ENCODE results near the gene PYGL.
"Not testable (repeated sequence)": the region's sequence is repeated elsewhere in the genome, so short reads cannot be mapped to it uniquely, and the experiment has no call there.

PYGL gene

GRCh38 chr14:50954811-50955372 lies 10.6 kb upstream of the PYGL start:
- DNase-seq = peak; percentile 61

GRCh38 chr14:50953502-50953901 lies 9.2 kb upstream of the PYGL start:
- no peak for DNase-seq

GRCh38 chr14:50951032-50951431 lies 6.7 kb upstream of the PYGL start:
- no peak for DNase-seq

GRCh38 chr14:50948205-50948604 lies 3.9 kb upstream of the PYGL start:
- DNase-seq = no peak

- no peak for DNase-seq
Measured at GRCh38 chr14:50947446-50947845, 3.2 kb upstream of the PYGL start.

- DNase-seq = no peak
Measured at GRCh38 chr14:50946234-50946935, 2.1 kb upstream of the PYGL start.

GRCh38 chr14:50944647-50945413 lies 547 bp upstream of the PYGL start:
- DNase-seq = peak; percentile 77

- DNase-seq = no peak
Measured at GRCh38 chr14:50943261-50943942, 881 bp downstream of the PYGL start.

GRCh38 chr14:50941638-50942037 lies 2.6 kb downstream of the PYGL start:
- not testable (repeated sequence) for DNase-seq

- DNase-seq = no peak
Measured at GRCh38 chr14:50941151-50941550, 3.1 kb downstream of the PYGL start.

GRCh38 chr14:50937800-50938199 lies 6.5 kb downstream of the PYGL start:
- DNase-seq = no peak

- no peak for DNase-seq
Measured at GRCh38 chr14:50937325-50937724, 7.0 kb downstream of the PYGL start.

GRCh38 chr14:50936882-50937281 lies 7.4 kb downstream of the PYGL start:
- no peak for DNase-seq

GRCh38 chr14:50936016-50936340 lies 8.3 kb downstream of the PYGL start:
- no peak for DNase-seq

GRCh38 chr14:50935126-50936015 lies 8.9 kb downstream of the PYGL start:
- no peak for DNase-seq

- no peak for DNase-seq
Measured at GRCh38 chr14:50932592-50933495, 11.4 kb downstream of the PYGL start.

- DNase-seq = no peak
Measured at GRCh38 chr14:50932156-50932555, 12.1 kb downstream of the PYGL start.

GRCh38 chr14:50931559-50931958 lies 12.7 kb downstream of the PYGL start:
- DNase-seq = no peak

- no peak for DNase-seq
Measured at GRCh38 chr14:50929506-50929905, 14.8 kb downstream of the PYGL start.

GRCh38 chr14:50928002-50928635 lies 16.2 kb downstream of the PYGL start:
- no peak for DNase-seq

- no peak for DNase-seq
Measured at GRCh38 chr14:50926851-50927386, 17.4 kb downstream of the PYGL start.

Measured in NCI-H2171 treated with DMSO at 0.1 percent for 48 hours (cell line).